Pons (tissue), 1 donor: ENCODE data around the gene MACROD1.

Experiments
- DNase-seq: peaks from one replicate; pipeline ENCODE4 v3.0.0-alpha.2; 2016; ENCODE audit warnings: low spot score

The MACROD1 gene

DNA sequence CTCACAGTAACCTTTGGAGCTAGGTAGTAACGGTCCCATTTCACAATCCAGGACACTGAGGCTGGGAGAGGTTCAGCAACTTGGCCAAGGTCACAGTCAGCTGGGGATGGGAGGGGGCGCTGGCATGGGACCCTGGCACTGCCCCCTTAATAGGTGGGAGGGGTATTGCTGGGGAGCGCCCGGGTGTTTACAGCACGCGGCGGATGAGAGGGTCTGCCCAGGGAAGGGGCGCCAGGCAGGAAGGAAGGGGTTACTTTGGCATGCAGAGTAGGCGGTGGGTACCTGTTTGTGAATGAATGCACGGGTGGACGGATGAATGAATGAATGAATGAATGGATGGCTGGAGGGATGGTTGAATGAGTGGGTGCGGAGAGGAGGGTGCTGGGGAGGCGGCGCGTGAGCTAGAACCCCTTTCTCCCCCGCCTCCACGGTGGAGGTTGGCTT lies 130.8 kb downstream of the MACROD1 start:
- no peak for DNase-seq

DNA sequence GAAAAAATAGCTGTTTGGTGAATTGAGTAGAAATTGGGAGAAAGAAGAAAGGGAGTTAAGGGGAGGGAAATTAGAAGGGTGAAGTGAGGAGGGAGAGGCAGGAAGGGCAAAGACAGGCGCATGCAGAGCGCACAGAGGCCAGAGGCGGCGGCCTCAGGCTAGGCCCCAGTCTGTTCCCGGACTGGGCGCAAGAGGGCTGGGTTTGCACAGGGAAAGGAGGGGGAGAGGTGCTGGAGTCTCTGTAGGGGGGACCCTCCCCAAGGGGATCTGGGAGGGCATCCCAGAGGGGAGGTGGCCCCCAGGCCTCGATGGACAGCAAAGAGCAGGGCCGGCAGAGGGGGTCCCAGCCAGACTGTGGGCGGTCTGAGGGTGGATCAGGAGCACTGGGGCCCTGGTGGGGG lies 131.5 kb downstream of the MACROD1 start:
- DNase-seq: no peak

DNA sequence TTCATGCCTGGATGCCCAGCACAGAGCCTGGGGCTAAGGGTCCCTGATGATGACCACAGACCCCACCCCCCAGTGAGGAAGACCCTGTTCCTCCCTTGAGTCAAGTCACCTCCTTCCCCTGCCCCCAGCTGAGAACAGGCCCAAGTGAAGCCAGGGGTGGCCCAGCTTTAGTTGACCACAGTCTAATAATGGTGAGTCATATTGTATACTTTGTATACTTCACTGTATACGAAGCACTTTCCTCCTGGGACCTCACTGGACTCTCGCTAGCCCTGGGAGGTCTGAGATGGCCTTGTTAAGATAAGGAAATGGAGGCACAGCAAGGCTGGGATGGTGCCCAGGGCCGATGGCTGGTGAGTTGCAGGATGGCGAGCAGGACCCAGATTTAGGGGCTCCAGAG lies 133.9 kb downstream of the MACROD1 start:
- no peak for DNase-seq

DNA sequence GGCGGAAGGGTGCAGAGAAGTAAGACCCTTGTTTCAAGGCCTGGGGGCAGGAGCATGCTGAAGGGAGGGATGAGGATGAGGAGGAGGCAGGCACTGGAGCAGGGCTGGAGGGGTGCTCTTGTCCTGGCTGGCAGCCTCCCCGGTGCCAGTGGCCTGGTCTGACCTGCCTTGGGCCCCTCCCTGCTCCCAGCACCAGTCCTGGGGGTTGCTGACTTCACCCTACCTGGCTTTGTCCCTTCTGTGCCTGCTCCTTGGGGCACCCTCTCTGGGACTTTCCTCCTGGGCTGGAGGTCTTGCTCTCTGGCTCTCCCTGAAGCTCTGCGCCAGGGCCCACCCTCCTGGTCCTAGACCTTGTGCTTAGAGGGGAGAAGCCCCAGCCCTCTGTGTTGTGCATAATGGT lies 134.9 kb downstream of the MACROD1 start:
- no peak for DNase-seq

DNA sequence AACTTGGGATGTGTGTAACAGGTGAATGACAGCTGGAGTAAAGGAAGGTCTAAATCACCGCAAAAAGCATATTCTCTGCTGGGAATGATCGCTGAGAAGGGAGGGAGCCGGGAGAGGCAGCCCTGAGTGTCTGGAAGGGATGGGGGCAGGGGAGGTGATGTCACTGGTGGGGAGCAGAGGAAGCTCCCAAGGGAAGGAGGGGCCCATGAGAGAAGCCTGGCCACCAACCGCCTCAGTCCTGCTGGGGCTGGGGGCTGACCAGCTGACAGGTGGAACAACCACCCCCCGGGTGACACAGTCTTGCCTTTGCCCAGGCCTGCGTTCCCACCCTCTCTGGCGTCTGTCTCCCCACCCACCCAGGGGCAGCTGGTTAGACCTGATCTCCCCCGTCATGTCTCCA lies 136.1 kb downstream of the MACROD1 start:
- DNase-seq: no peak

DNA sequence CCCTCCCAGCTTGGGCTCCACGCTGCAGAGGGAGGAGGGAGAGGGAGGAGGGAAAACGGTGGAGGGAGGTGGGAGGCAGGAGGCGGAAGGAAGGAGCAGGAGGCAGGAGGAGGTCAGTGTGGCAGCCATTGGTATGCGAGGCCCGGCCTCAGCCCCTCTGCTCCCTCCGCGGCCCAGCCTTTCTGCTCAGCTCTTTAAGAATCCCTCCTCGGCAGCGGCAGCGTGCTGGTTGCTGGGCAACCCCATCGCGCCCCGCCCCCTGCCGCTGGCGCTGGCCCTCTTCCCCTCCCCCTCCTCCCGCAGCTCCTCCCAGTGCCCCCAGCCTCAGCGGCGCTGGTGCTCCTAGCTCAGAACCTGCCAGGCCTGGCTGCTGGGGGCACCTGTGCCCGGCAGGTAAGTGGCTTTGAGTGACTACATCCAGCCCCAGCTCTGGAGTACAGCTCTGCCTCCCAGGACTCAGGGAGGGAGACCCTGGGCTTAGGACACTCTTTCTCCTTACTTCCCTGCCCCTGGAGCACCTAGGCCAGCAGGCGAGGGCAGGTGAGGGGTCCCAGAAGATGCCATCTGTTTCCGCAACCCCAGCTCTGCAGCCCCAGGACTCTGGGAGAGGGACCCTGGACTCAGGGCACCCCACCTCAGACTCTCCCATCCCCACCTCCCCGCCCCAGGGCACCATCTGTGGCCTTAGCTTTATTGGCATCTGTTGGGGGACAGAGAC lies 137.4 kb downstream of the MACROD1 start:
- no peak for DNase-seq

DNA sequence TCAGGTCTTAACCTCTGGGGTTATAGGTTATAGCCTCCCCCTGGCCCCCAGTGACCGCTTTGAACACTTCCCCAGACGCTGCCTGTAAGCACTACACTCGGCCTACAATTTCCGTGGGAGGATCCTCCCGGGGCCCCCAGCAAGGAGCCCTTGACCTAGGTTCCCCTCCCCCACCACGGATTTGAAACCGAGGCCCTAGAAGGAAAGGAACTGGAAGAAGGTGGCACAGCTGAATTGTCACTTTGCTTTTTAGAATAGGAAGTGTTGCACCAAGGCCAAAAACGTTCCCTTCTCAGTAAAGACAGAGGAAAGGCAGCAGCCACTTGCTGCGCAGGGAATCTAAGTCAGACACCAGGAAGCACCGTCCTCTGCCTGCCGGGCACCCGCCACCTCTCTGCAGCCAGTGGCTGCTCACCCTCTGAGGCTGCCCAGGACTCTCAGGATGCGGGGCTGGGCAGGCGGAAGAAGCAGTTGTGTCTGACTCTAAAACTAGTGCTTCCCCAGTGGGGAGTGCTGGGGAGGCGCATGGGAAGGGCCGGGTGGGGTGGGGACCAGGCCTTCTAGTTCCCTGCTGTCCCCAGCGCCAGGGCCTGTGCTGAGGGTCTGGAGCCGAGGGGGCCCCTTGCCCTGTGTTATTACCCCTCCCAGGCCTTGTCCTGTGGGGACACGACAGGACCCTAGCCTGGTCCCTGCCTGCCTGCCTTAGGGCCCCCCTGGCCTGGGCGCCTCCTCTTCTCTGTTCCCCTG lies 138.1 kb downstream of the MACROD1 start:
- DNase-seq: no peak

DNA sequence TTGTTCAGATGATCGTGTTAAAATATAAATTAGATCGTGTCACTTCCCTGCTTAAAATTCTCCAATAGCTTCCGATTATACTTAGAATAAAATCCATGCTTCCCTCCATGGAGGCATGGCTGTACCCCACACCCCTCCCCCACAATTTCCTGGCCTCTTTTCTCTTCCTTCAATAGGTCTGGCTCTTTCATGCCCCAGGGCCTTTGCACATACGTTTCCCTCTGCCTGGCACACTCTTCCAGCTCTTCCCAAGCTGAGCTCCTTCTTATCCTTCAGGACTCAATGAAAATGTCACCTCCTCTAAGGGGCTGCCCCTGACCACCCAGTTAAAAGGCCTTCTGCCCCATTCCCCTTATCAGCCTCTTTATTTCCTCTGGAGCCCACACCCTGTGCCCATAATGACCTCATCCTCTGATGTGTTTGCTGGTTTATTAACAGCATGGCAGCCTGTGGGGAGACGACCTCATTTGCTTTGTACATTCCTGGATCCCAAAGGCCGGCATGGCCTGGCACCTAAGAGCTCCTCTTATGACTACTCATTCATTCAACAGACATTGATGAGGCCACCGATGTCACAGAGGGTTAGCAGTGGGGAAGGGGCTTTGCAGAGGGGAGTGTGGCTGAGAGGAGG lies 139.2 kb downstream of the MACROD1 start:
- DNase-seq: no peak

DNA sequence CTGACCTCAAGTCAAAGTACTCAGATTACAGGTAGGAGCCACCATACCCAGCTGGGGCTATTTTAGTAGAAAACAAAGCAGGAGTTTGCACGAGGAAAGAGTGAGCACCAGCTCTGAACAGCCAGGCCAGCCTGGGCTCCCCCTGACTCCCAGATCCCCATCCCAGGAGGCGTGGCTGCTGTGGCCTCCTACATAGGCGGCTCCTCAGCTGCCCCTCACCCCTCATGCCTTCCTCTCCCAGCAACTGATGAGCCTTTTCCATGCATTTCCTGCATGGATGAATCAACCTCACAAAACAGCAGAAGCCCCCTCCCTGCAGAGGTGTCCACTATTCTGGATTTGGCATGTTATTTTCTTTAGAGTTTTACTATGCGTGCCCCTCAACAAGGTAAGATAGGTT lies 140.7 kb downstream of the MACROD1 start:
- DNase-seq: no peak

DNA sequence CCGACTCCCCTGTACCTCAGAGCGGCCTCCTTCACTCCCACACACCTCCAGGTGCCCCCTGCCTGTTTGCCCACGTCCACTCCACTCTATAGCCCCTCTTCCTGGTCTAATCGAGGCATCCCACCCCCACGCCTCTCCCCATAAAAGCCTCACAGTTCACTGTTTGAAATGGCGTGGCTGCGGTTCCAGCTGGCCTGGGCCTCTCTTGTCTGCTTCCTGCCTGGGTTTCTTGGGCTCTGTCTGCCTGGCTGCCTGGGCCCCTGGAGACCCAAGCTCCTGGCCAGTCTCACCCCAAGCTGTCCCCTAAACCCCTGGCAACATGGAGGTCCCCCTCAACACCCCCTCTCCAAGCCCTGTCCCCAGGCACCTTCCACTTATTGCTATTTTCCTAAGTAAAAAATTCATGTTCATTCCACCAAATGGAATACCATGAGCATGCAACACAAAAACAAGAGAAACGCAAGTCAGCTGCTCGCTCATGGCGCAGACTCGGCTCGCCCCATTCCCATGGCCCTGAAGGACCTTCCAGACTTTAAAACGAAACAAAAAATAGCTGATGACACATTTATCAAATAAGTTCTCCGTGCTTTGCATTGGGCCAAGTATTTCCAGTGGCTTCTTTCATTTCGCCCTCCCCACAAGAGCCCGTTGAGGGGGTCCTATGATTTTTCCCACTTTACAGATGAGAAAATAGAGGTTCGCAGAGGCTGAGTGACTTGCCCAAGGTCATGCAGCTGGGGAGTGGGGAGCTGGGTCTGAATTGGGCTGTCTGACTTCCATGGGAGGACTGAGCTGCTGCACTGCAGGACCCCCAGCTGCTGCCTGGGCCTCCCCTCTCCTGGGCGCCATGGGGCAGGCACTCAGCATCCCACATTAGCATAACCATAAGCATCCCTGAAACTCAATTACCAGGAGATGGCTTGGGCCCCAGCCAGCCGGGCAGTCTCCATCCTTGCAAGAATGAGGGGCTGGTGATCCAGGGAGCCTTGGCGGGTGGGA lies 141.9 kb downstream of the MACROD1 start:
- no peak for DNase-seq

DNA sequence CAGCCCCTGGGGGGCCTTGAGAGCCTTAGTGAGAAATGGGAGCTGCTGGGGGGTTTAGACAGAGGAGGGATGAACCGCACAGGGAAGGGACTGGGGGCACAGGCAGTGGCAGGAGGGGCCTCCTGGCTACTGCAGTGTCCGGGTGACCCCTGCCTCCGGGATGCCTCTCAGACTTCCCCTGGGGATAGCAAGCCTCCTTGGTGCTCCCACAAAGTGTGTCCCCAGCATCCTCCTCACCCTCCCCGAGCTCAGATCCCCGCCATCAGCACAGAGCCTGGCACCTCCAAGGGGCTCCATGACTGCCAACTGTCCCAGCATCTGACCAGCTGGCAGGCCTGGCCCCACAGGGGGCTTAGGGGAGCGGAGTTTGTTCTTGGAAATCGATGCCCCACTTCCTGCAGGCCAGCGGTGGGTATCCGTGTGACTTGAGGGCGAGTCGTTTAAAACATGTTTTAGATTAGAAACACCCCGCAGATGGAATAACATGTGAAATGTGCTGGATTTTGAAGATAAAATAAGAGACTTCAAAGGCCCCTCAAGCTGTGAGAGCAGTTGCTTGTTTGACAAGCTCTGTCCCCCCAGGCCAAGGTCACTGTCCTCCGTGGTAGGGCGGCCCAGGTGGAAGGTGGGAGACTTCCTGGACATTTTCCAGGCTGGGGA lies 143.7 kb downstream of the MACROD1 start:
- DNase-seq: no peak

DNA sequence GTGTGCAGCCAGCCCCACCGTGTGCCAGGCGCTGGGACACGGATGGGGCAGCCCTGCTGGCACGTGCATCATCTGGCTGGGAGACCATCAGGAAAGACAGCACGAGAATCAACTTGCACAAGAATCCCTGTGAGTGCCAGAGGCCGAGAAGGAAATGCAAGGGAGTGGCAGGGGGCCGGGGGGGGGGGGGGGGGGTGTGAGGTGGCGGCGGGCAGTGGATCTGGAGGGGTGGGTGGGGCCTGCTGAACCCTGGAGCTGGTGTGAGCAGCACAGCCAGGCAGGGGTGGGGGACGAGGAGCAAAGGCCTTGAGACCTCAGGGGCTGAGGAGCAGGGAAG lies 144.2 kb downstream of the MACROD1 start:
- DNase-seq: no peak

DNA sequence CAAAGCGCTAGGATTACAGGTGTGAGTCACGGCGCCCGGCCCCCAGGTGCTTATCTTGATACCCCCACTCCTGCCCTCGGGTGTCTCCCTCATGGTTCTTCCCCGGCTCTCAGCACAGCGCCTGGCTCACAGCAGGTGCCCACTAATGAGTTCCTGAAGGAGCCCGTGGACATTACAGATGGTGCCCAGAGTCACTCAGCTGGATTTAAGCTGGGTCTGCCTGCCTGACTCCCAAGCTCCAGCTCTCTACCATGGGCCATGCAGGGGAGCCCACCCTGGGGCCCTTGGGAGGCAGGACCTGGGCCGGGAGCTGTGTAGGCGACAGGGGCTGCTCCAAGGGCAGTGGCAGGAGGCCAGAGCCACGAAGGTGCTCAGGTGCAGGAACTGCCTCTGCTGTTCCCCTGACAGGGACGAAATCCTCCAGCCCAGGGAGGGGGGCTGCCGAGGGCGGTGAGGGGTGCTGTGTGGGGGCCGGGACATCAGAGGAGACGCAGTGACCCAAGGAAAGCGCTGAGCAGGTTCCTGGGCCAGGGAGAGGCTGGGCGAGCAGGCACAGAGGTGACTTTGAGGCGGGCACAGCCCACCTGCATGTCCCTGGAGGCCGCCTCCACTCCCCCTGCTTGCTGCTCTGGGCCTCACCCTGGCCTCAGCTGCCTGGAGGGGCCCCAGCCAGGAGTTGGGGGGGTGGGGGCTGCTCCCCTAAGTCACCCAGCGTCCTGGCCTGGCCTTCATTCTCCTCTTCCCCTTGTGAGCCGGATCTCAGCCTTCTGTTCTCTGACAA lies 144.7 kb downstream of the MACROD1 start:
- DNase-seq: no peak

DNA sequence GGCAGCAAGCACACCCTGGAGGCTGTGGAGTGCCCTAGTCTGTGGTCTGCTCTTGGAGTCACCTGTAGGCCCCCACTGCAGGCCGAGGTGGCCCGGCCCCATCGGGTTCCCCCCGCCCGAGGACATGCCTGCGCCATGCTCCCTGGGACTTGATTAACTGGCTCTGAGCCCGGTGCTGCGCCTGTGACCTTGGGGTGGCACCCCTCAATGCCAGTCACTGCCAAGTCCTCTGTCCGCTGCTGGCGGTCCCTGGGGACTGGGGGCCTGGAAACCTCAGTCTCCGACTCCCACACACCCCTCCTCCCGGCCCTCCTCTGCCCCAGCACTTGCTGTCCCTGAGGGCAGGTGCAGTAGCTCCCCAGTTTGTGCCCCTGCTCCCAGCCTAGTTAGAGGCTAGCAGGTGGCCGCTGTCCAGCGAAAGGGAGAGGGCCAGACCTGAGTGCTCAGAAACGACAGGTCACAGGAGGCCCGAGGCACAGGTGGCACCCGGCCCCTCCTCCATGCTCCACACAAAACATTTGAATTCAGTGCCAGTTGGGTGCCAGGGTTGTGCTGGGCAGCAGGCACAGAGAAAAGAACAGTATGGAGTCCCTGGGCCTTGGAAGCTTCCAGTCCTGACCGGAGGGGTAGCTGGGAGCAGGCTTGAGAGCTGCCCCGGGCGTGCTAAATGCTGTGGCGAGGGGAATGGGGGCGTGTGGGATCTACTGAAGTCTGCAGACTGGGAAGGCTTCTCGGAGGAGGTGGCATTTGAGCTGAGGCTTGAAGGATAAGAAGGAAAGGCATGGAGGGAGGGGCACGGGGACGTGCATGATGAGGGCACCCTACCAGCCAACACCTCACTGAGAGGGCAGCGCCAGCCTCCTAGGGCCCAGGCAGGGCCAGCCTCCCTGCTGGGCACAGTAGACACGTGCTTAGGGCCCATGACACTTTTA lies 146.5 kb downstream of the MACROD1 start:
- DNase-seq: no peak

DNA sequence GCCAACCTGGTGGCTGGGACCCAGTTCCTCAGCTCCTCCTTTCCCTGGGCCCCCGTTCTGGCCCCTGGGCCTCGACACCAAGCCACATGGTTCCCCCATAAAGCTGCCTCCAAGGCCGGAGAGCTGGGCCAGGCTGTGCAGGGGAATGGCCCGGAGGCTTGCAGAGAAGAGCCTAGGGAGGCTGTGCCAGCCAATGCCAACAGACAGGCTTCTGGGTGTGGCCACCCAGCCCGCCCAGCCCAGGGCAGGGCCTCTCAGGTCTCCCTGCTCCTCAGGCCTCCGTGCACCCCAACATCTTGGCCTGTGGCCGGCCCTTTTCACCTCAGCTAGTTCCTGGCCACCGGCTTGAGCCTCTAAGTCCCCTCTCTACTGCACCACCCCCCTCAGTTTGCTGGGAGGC lies 147.6 kb downstream of the MACROD1 start:
- DNase-seq: no peak

DNA sequence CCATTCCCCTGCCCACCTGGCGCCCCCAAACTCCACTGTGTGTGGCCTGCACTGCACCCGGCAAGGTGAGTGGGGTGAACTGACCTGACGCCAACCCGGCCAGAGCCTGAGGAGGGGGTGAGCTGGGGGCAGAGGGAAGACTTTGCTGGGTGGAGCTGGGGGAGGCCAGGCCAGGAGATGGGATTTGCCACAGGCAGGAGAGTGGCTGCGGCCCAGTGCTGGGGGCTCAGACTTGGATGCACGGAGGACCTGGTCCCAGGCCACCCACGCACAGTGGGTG lies 148.0 kb downstream of the MACROD1 start:
- DNase-seq: no peak

DNA sequence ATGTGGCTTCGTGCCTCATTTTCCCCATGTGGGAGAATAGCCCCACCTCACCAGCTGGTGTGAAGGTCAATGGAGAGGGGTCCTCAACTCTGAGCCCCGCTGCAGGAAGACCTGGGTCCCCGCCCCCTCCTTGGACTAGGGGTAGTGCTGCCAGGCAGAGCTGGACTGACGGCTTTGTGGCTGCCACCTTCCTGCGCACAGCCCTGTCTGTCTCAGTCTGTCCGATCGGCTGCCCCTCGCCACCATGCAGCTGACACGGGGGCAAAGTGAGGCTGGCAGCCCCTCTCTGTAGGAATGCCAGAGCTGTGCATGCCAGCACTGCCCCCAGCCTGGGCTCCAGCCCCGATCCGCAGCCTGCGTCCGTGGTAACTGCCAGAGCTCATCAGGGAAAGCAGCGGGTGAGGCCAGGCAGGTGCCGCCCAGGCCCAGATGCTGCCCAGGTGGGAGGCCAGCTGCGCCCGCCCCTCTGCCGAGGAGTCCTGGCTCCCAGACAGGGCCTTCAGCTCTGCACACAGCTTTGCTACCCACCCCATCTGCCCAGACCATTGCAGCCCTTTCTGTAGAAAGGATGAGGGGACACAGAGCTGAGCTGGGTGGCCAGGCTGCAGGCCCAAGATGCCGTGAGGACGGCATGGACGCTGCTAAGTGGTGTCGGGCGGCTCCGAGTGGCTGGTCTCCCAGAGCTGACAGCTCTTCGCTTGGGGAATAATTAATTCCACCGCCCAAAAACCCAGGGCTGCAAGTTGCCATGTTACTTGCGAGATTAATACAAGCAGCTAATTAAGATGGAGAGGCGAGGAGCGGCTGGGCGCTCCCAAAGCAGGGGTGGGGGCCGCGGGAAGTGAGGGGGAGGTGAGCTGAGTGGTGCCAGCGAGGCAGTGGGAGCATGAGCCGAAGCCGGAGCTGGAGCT lies 149.7 kb downstream of the MACROD1 start:
- DNase-seq: no peak

DNA sequence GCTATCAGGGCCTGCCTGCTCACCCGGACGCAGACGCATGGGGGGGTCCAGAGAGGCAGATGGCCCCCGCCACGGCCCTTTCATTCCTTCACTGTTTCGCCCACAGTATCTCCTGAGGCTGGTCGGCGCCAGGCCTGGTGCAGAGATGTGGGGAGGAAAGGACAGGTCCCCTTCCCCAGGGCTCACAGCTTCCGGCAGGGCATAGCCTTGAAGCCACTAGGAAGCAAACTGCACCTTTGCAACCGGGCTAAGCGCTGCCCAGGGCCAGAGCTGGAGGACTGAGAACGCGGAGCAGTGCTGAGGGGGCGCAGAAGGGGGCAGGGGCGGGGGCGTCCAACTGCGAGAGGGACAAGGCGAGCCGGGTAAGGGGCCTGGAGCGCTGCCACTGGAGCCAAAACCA lies 150.4 kb downstream of the MACROD1 start:
- no peak for DNase-seq

DNA sequence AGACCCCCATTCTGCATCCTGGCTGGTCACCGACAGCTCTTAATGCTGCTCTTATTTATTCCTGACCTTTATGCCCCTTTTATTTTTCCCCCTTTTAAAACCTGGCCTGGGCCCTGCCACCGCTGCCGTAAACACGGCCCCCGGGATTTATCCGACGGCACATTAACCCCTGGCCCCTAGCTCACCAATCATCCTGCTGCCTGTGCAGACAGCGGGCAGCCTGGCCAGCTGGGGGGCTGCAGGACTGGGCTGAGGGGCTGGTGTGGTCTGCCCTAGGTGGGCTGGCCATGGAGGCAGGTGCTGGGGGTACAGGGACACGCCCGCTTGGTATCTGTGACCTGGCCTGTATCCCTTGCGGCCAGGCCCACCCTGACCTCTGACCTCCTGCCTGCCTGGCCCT lies 151.6 kb downstream of the MACROD1 start:
- DNase-seq: no peak
